Measurements from ENCODE around the gene ZC3H14. TPM values are rescaled to one million over a fixed set of nuclear protein-coding genes. Genes with fewer than 3 reads are reported as not detected.

The ZC3H14 gene
- total and polyA plus RNA-seq, 4 experiments from 2014 or later: 38.4 to 54.6 (median 47.6) TPM

DNA sequence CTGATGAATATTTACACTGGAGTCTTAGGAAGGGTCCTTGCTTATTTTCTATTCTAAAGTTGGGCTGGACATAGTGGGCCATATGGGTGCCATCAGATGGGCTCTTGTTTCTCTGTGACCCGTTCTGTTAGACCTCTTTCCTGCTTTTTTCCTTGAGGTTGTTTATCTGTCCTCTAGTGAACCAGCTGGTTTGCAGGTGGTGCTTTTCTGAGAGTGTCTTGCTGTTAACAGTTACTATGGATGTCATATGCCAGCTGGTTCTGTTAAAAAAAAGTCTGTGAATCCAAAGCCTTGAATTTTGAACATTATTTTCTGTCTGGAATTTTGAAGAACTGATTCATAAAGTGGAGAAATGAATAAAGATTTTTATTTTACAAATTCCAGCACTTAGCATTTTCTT lies 29.2 kb downstream of the ZC3H14 start:
- H3K4me3 Mint-ChIP-seq: no peak overlapping the region
- Histone ChIP-seq H3K9me3 (ENCODE audit: control insufficient read depth in 1 of 2, low read length in 2 of 2) (no peaks in the 10 kb centered on the region), H3K27ac (ENCODE audit: low read depth, low read length) (no peak overlapping the region), H3K4me1 (ENCODE audit: insufficient read depth, low read length) (no peaks in the 10 kb centered on the region), H3K4me3 (ENCODE audit: low read length in 2 of 2) (no peak overlapping the region), H3K36me3 (ENCODE audit: insufficient read depth, low read length) (peaks cover 10% of the 10 kb centered on the region), H3K27me3 (ENCODE audit: insufficient read depth, low read length) (no peaks in the 10 kb centered on the region)
- H3K27ac Mint-ChIP-seq: no peak overlapping the region
- H3K27me3 Mint-ChIP-seq: no peaks in the 10 kb centered on the region
- DNase-seq: no peak
- H3K4me1 Mint-ChIP-seq: peaks cover 0 to 7% (median under 1%) of the 10 kb centered on the region in 4 donors
- POLR2A ChIA-PET (ENCODE audit: partially characterized antibody): no interaction called here
- H3K36me3 Mint-ChIP-seq: peaks cover 53 to 79% of the 10 kb centered on the region in 2 donors
- intact Hi-C loops (cut with micrococcal nuclease): no loop called here
- H3K9me3 Mint-ChIP-seq: no peaks in the 10 kb centered on the region
- CTCF ChIA-PET (ENCODE audit: partially characterized antibody): interaction anchor here (0.7 kb wide), 2 partner anchors 73 to 1351 kb away, joined by 3 to 4 read pairs; no protein-coding TSS in a partner anchor

DNA sequence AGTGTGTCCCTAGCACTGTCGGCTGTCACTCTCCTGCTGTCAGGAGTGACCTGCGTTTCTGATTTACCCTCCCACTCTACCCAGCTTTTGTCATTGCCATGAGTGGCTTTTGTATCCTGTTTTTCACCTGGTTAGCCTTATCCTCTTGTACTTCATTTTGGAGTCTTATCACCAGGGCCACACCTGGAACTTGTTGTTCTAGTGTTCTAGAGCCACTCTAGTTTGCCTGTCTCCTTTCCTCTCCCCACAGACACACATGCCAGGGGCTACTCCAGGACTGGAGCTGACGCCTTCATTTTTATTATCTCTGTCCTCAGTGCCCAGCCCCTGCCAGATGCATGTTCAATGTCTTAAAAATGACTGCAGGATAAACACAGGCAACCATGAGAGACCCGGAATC lies 34.2 kb downstream of the ZC3H14 start:
- peaks cover 42 to 80% of the 10 kb centered on the region in 2 donors for H3K36me3 Mint-ChIP-seq
- H3K4me3 ChIP-seq (ENCODE audit: low read length in 2 of 2): no peak overlapping the region
- peaks cover 17% of the 10 kb centered on the region for H3K4me1 ChIP-seq (ENCODE audit: insufficient read depth, low read length)
- H3K27ac Mint-ChIP-seq: peak overlapping the region in 1 of 7 donors; percentile 75
- no peaks in the 10 kb centered on the region for H3K9me3 Mint-ChIP-seq
- DNase-seq: no peak
- no peaks in the 10 kb centered on the region for H3K27me3 ChIP-seq (ENCODE audit: insufficient read depth, low read length)
- peaks cover 5% of the 10 kb centered on the region for H3K36me3 ChIP-seq (ENCODE audit: insufficient read depth, low read length)
- ChIA-PET CTCF (ENCODE audit: partially characterized antibody) (interaction anchor here (1.3 kb wide), 1 partner anchor 13 kb away, joined by 4 read pairs; no protein-coding TSS in a partner anchor), POLR2A (ENCODE audit: partially characterized antibody) (no interaction called here)
- intact Hi-C loops (cut with micrococcal nuclease): no loop called here
- H3K4me1 Mint-ChIP-seq: peaks cover 17 to 24% (median 23%) of the 10 kb centered on the region in 4 donors
- no peak overlapping the region for H3K4me3 Mint-ChIP-seq
- no peak overlapping the region for H3K27ac ChIP-seq (ENCODE audit: low read depth, low read length)
- no peaks in the 10 kb centered on the region for H3K9me3 ChIP-seq (ENCODE audit: control insufficient read depth in 1 of 2, low read length in 2 of 2)
- no peaks in the 10 kb centered on the region for H3K27me3 Mint-ChIP-seq

DNA sequence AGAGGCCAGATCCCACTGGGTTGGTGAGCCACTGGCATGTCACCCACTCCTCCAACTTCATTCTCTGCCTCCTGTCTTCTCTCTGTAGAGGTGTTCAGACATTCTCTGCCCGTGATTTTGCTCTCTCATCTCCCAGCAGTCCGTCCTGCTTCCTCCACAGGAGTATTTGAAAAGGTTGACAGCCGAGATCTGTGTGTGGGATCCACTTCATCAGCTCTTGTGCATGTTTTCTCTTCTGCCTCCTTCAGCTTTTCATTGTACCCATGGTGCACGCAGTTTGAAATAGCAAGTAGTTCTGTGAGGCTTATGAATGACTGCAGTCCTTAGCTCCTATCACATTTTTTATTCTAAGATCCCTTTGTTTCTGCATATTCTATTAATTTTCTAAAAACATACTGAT lies 34.8 kb downstream of the ZC3H14 start:
- peaks cover 9% of the 10 kb centered on the region for H3K36me3 ChIP-seq (ENCODE audit: insufficient read depth, low read length)
- no peaks in the 10 kb centered on the region for H3K9me3 ChIP-seq (ENCODE audit: control insufficient read depth in 1 of 2, low read length in 2 of 2)
- H3K27me3 Mint-ChIP-seq: no peaks in the 10 kb centered on the region
- DNase-seq: no peak
- intact Hi-C loops (cut with micrococcal nuclease): no loop called here
- peaks cover 46 to 84% of the 10 kb centered on the region in 2 donors for H3K36me3 Mint-ChIP-seq
- POLR2A ChIA-PET (ENCODE audit: partially characterized antibody): no interaction called here
- H3K4me3 ChIP-seq (ENCODE audit: low read length in 2 of 2): no peak overlapping the region
- H3K4me3 Mint-ChIP-seq: no peak overlapping the region
- H3K27ac ChIP-seq (ENCODE audit: low read depth, low read length): no peak overlapping the region
- CTCF ChIA-PET (ENCODE audit: partially characterized antibody): no interaction called here
- peaks cover 17 to 30% (median 23%) of the 10 kb centered on the region in 4 donors for H3K4me1 Mint-ChIP-seq
- H3K27me3 ChIP-seq (ENCODE audit: insufficient read depth, low read length): no peaks in the 10 kb centered on the region
- H3K4me1 ChIP-seq (ENCODE audit: insufficient read depth, low read length): peaks cover 17% of the 10 kb centered on the region
- H3K27ac Mint-ChIP-seq: peak overlapping the region in 3 of 7 donors; percentile 11 to 75 (median 43)
- no peaks in the 10 kb centered on the region for H3K9me3 Mint-ChIP-seq

DNA sequence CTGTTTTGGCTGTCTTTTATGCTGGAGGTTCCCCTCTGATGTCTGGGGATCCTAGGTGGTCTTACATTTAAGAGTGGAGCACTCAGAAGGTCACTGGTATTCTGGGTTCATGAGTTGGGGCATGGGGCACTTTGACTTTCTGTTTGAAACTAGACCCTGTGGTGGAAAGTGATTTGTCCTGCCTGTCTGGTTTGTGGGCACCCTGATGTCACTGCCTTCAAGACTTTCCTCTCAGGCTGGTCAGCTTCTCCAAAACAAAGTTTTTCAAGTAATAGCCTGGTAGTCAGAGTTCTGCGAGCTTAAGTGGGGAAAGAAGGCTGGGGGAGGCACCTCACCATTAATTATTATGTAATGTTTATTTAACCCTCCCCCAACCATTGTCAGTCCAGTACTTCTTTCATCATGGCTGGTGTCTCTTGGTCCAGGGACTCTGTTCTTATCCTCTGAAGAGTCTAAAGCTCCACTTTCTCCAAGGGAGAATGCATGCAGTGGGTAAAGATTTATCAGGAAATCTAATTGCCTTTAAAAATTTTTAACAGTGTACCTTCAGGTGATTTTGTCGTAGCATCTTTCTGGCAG lies 35.3 kb downstream of the ZC3H14 start:
- peaks cover 17% of the 10 kb centered on the region for H3K4me1 ChIP-seq (ENCODE audit: insufficient read depth, low read length)
- CTCF ChIA-PET (ENCODE audit: partially characterized antibody): no interaction called here

DNA sequence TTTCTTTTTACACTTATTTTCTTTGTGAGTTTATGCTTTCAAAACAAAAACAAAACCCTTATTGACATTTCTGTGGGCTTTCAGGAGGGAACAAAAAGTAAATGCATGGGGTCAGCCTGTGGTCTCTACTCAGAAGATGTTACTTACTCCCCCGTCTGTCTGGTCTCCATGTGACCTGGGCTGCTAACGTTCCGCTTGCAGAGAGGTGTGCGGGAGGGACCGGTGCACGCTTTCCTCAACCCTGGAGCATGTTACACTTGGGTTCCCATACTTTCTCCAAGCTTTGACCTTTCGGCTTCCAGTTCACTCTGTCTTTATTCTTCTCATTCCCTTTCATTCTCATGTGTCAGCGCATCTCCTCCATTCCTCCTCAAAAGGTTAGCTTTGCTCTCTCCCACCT lies 36.5 kb downstream of the ZC3H14 start:
- no peak overlapping the region for H3K4me3 ChIP-seq (ENCODE audit: low read length in 2 of 2)
- peak overlapping the region in 6 of 8 donors; percentile 3 to 86 (median 74) for H3K4me3 Mint-ChIP-seq
- intact Hi-C loops (cut with micrococcal nuclease): no loop called here
- H3K4me1 Mint-ChIP-seq: peaks cover 17 to 33% (median 23%) of the 10 kb centered on the region in 4 donors
- ChIA-PET CTCF (ENCODE audit: partially characterized antibody) (no interaction called here), POLR2A (ENCODE audit: partially characterized antibody) (no interaction called here)
- no peaks in the 10 kb centered on the region for H3K27me3 Mint-ChIP-seq
- peaks cover 59 to 87% of the 10 kb centered on the region in 2 donors for H3K36me3 Mint-ChIP-seq
- H3K36me3 ChIP-seq (ENCODE audit: insufficient read depth, low read length): peaks cover 16% of the 10 kb centered on the region
- no peak for DNase-seq
- H3K27ac ChIP-seq (ENCODE audit: low read depth, low read length): peak overlapping the region; percentile 3
- H3K27ac Mint-ChIP-seq: peak overlapping the region in 6 of 7 donors; percentile 55 to 92 (median 90)
- no peaks in the 10 kb centered on the region for H3K9me3 Mint-ChIP-seq
- no peaks in the 10 kb centered on the region for H3K9me3 ChIP-seq (ENCODE audit: control insufficient read depth in 1 of 2, low read length in 2 of 2)
- no peaks in the 10 kb centered on the region for H3K27me3 ChIP-seq (ENCODE audit: insufficient read depth, low read length)
- peaks cover 17% of the 10 kb centered on the region for H3K4me1 ChIP-seq (ENCODE audit: insufficient read depth, low read length)

More for the DNA sequence above, 35.3 kb downstream of the ZC3H14 start:
- H3K9me3 Mint-ChIP-seq: no peaks in the 10 kb centered on the region
- H3K4me1 Mint-ChIP-seq: peaks cover 17 to 33% (median 23%) of the 10 kb centered on the region in 4 donors
- POLR2A ChIA-PET (ENCODE audit: partially characterized antibody): no interaction called here
- H3K36me3 ChIP-seq (ENCODE audit: insufficient read depth, low read length): peaks cover 15% of the 10 kb centered on the region
- intact Hi-C loops (cut with micrococcal nuclease): no loop called here
- no peak overlapping the region for H3K4me3 ChIP-seq (ENCODE audit: low read length in 2 of 2)
- no peak for DNase-seq
- H3K27me3 ChIP-seq (ENCODE audit: insufficient read depth, low read length): no peaks in the 10 kb centered on the region
- no peak overlapping the region for H3K4me3 Mint-ChIP-seq
- H3K27me3 Mint-ChIP-seq: no peaks in the 10 kb centered on the region
- H3K9me3 ChIP-seq (ENCODE audit: control insufficient read depth in 1 of 2, low read length in 2 of 2): no peaks in the 10 kb centered on the region
- H3K27ac ChIP-seq (ENCODE audit: low read depth, low read length): no peak overlapping the region
- H3K36me3 Mint-ChIP-seq: peaks cover 49 to 86% of the 10 kb centered on the region in 2 donors
- peak overlapping the region in 1 of 7 donors; percentile 43 for H3K27ac Mint-ChIP-seq

DNA sequence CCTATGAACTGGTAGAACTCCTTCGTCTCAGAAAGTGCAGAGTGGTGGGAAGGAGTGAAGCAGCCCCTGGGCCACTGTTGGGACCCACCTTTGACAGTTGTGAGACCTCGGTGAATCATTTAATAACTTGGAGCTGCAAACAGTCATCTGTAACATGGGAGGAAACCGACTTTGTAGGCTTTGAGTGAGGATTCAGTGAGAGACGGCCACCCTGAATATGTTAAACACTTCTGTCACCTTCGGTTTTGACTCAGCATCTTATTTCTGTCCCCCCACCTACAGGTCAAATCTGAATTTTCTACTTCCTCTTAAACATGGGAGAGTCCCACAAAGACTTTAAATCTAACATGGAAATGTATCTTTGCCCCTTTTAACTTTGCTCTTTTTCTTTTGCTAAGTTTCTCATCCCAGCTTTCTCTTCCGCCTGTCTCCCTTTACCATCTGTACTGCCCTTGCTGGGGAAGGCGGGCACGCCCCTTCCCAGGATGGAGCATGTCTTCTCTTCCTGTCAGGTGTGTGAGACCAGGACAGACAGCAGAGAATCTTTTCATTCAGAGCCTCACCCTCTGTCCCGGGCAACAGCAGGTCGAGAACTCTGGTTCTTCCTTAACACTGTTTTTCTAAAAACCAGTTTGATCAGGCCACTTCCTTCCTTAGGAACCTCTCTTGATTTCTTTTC lies 37.1 kb downstream of the ZC3H14 start:
- CTCF ChIA-PET (ENCODE audit: partially characterized antibody): no interaction called here
- DNase-seq: peak in 1 of 5 donors; percentile 4
- POLR2A ChIA-PET (ENCODE audit: partially characterized antibody): no interaction called here

DNA sequence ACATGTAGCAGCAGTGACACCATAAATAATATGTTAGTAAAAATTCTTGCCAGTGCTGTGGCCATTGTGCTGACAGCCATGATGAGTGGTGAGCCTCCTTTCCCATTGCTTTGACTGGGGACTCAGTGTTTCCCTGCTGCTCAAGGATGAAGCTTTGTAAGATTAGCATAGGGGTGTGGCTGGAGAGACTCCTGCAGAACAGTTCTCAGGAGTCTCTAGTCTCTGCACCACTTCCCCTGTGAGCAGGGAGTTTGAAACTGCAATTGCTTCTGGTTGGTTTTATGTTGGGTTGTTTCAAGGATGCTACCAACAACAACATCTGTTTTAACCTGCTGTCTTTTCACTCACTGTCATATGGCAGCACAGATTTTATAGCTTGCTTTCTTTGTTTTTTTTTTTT lies 41.4 kb downstream of the ZC3H14 start:
- peaks cover 38% of the 10 kb centered on the region for H3K36me3 ChIP-seq (ENCODE audit: insufficient read depth, low read length)
- no peak overlapping the region for H3K27ac ChIP-seq (ENCODE audit: low read depth, low read length)
- H3K4me1 ChIP-seq (ENCODE audit: insufficient read depth, low read length): peaks cover 13% of the 10 kb centered on the region
- no peak for DNase-seq
- H3K27me3 ChIP-seq (ENCODE audit: insufficient read depth, low read length): no peaks in the 10 kb centered on the region
- intact Hi-C loops (cut with micrococcal nuclease): no loop called here
- no peak overlapping the region for H3K4me3 ChIP-seq (ENCODE audit: low read length in 2 of 2)
- Mint-ChIP-seq H3K4me3 (no peak overlapping the region), H3K27me3 (no peaks in the 10 kb centered on the region), H3K36me3 (peaks cover 69 to 83% of the 10 kb centered on the region in 2 donors), H3K4me1 (peaks cover 15 to 28% (median 18%) of the 10 kb centered on the region in 4 donors), H3K27ac (peak overlapping the region in 2 of 7 donors; percentile 10 to 59), H3K9me3 (no peaks in the 10 kb centered on the region)
- CTCF ChIA-PET (ENCODE audit: partially characterized antibody): no interaction called here
- no peaks in the 10 kb centered on the region for H3K9me3 ChIP-seq (ENCODE audit: control insufficient read depth in 1 of 2, low read length in 2 of 2)
- POLR2A ChIA-PET (ENCODE audit: partially characterized antibody): no interaction called here

More for the DNA sequence above, 37.1 kb downstream of the ZC3H14 start:
- peaks cover 57 to 83% of the 10 kb centered on the region in 2 donors for H3K36me3 Mint-ChIP-seq
- H3K4me1 ChIP-seq (ENCODE audit: insufficient read depth, low read length): peaks cover 17% of the 10 kb centered on the region
- no peaks in the 10 kb centered on the region for H3K9me3 Mint-ChIP-seq
- H3K27ac Mint-ChIP-seq: peak overlapping the region; percentile 6 to 92 (median 89)
- no peaks in the 10 kb centered on the region for H3K9me3 ChIP-seq (ENCODE audit: control insufficient read depth in 1 of 2, low read length in 2 of 2)
- no peaks in the 10 kb centered on the region for H3K27me3 Mint-ChIP-seq
- intact Hi-C loops (cut with micrococcal nuclease): no loop called here
- H3K4me3 ChIP-seq (ENCODE audit: low read length in 2 of 2): no peak overlapping the region
- peaks cover 16% of the 10 kb centered on the region for H3K36me3 ChIP-seq (ENCODE audit: insufficient read depth, low read length)
- H3K27ac ChIP-seq (ENCODE audit: low read depth, low read length): peak overlapping the region; percentile 3
- H3K4me3 Mint-ChIP-seq: peak overlapping the region; percentile 29 to 86 (median 64)
- no peaks in the 10 kb centered on the region for H3K27me3 ChIP-seq (ENCODE audit: insufficient read depth, low read length)
- peaks cover 17 to 33% (median 23%) of the 10 kb centered on the region in 4 donors for H3K4me1 Mint-ChIP-seq
